ENCODE results near the gene AURKA. TPM values are rescaled to one million over a fixed set of nuclear protein-coding genes. Genes with fewer than 3 reads are reported as not detected.

The AURKA gene
- total and polyA plus RNA-seq, 9 of the 15 experiments (the other 6 are each of a cell fraction or from before 2014, with no cell fraction given) = 72.7 to 162 (median 113) TPM

DNA sequence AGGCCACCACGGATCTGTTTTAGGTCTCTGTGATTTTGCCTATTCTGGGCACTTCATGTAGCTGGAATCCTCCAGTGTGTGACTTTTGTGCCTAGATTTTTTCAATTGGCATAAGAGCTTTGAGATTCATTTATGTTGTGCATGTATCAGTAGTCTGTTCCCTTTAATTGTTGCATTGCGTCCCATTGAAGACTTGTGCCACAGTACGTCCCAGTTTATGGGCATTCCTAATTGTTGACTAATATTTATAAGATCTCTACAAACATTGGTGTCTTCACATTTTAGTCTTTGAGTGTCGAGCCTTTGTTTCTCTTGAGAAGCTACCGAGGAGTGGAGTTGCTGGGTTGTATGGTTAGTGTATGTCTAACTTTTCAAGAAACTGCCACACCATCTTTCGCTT, 33.9 kb downstream of the AURKA start:
- WGBS (ENCODE audit: insufficient coverage, low coverage, missing lambda C conversion rate) = 26% methylated on average over 6 of the region's 6 CpGs
- H3K4me3 ChIP-seq = no peak overlapping the region
- no peaks in the 10 kb centered on the region for H4K20me1 ChIP-seq (replicated peaks; ENCODE audit: control insufficient read depth, insufficient read depth, low read length)
- H3K79me2 ChIP-seq (ENCODE audit: control insufficient read depth, insufficient read depth, low read length) = peaks cover 43% of the 10 kb centered on the region
- peak overlapping the region; percentile 80 for H2AFZ ChIP-seq (ENCODE audit: low read depth, low read length)
- TF ChIP-seq KDM1A (IDR thresholded peaks at IDR 0.05) (peak; percentile 31 to 37; a peak in 1 of 4 replicates), KAT8 (IDR thresholded peaks at IDR 0.05; ENCODE audit: low read depth) (no peak)
- intact Hi-C loops (cut with micrococcal nuclease) (no loop called here), in situ Hi-C loops (cut with MboI) (loop anchor here (25.0 kb wide), 1 partner anchor 1271 kb away; no protein-coding TSS in a partner anchor)
- CTCF ChIA-PET (ENCODE audit: low intra/inter-chr PET ratio) = no interaction called here
- peak overlapping the region; percentile 59 for H3K4me2 ChIP-seq (ENCODE audit: insufficient read depth, low read length)
- no peaks in the 10 kb centered on the region for H3K9me3 ChIP-seq (replicated peaks; ENCODE audit: control insufficient read depth, insufficient read depth, low read depth, low read length)
- no peak overlapping the region for H3K27ac ChIP-seq (ENCODE audit: extremely low read depth, low read depth, low read length)
- ATAC-seq (no peak), FAIRE-seq (no peak), DNase-seq (ENCODE audit: extremely low read depth in 1 of 4, low spot score in 3 of 4) (no peak)
- no peaks in the 10 kb centered on the region for H3K27me3 ChIP-seq (ENCODE audit: control insufficient read depth in 2 of 2, insufficient read depth in 2 of 2, low read length in 2 of 2)
- POLR2A ChIA-PET = interaction anchor here (1.1 to 2.2 kb wide), 6 partner anchors 10 to 61 kb away, joined by 3 to 7 read pairs (median 4); partner anchors contain the start of genes AURKA, CASS4 and CSTF1
- peaks cover 11% of the 10 kb centered on the region for H3K36me3 ChIP-seq (ENCODE audit: control insufficient read depth, insufficient read depth, low read length)
- peaks cover 28 to 46% of the 10 kb centered on the region in 2 experiments for H3K4me1 ChIP-seq (replicated peaks in 1 of 2; ENCODE audit: control insufficient read depth in 2 of 2, insufficient read depth in 2 of 2, low read length in 2 of 2)
- H3K9ac ChIP-seq (ENCODE audit: insufficient read depth in 1 of 2, low read depth in 2 of 2, low read length in 2 of 2) = no peak overlapping the region
- H3K9me1 ChIP-seq (ENCODE audit: control insufficient read depth, insufficient read depth, low read length) = no peaks in the 10 kb centered on the region
- BruUV-seq (replicated peaks) = no TSS peak

GRCh38 chr20:56353356-56353755, 38.7 kb downstream of the AURKA start:
- Histone ChIP-seq H3K9me3 (replicated peaks; ENCODE audit: control insufficient read depth, insufficient read depth, low read depth, low read length) (no peaks in the 10 kb centered on the region), H3K4me1 (replicated peaks in 1 of 2; ENCODE audit: control insufficient read depth in 2 of 2, insufficient read depth in 2 of 2, low read length in 2 of 2) (peaks cover 5 to 6% of the 10 kb centered on the region in 2 experiments; a peak in 4 of 5 replicates), H4K20me1 (replicated peaks; ENCODE audit: control insufficient read depth, insufficient read depth, low read length) (no peaks in the 10 kb centered on the region), H3K27me3 (ENCODE audit: control insufficient read depth in 2 of 2, insufficient read depth in 2 of 2, low read length in 2 of 2) (peaks cover 3 to 7% of the 10 kb centered on the region in 2 experiments; a peak in 3 of 5 replicates), H3K27ac (ENCODE audit: extremely low read depth, low read depth, low read length) (no peak overlapping the region), H3K4me3 (no peak overlapping the region), H3K36me3 (ENCODE audit: control insufficient read depth, insufficient read depth, low read length) (no peaks in the 10 kb centered on the region), H2AFZ (ENCODE audit: low read depth, low read length) (no peak overlapping the region), H3K4me2 (ENCODE audit: insufficient read depth, low read length) (no peak overlapping the region), H3K9ac (ENCODE audit: insufficient read depth in 1 of 2, low read depth in 2 of 2, low read length in 2 of 2) (no peak overlapping the region), H3K9me1 (ENCODE audit: control insufficient read depth, insufficient read depth, low read length) (no peaks in the 10 kb centered on the region), H3K79me2 (ENCODE audit: control insufficient read depth, insufficient read depth, low read length) (no peaks in the 10 kb centered on the region)
- FAIRE-seq (no peak), DNase-seq (ENCODE audit: extremely low read depth in 1 of 4, low spot score in 3 of 4) (no peak), ATAC-seq (no peak)
- ChIA-PET POLR2A (interaction anchor here (0.9 kb wide), 1 partner anchor 11 kb away, joined by 4 read pairs; no protein-coding TSS in a partner anchor), CTCF (ENCODE audit: low intra/inter-chr PET ratio) (no interaction called here)
- 22% methylated on average over 4 of the region's 4 CpGs for WGBS (ENCODE audit: insufficient coverage, low coverage, missing lambda C conversion rate)
- intact Hi-C loops (cut with micrococcal nuclease) = loop anchor here (5.0 kb wide), 1 partner anchor 51 kb away; no protein-coding TSS in a partner anchor
- TF ChIP-seq NFRKB (IDR thresholded peaks at IDR 0.05; ENCODE audit: low read depth) (no peak), SMAD2 (IDR thresholded peaks at IDR 0.05; ENCODE audit: low read depth, low read length) (no peak), PBX2 (CRISPR knock-in tag; IDR thresholded peaks at IDR 0.05; ENCODE audit: low read depth) (no peak), PBX2 (tag; conservative IDR thresholded peaks at IDR 0.05; ENCODE audit: low read depth) (no peak), ZNF165 (CRISPR knock-in tag; IDR thresholded peaks at IDR 0.05; ENCODE audit: borderline replicate concordance) (no peak), NFATC3 (IDR thresholded peaks at IDR 0.05) (no peak)
- TF ChIP-seq, protein P1, sequence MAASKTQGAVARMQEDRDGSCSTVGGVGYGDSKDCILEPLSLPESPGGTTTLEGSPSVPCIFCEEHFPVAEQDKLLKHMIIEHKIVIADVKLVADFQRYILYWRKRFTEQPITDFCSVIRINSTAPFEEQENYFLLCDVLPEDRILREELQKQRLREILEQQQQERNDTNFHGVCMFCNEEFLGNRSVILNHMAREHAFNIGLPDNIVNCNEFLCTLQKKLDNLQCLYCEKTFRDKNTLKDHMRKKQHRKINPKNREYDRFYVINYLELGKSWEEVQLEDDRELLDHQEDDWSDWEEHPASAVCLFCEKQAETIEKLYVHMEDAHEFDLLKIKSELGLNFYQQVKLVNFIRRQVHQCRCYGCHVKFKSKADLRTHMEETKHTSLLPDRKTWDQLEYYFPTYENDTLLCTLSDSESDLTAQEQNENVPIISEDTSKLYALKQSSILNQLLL (CRISPR knock-in tag; IDR thresholded peaks at IDR 0.05; ENCODE audit: borderline replicate concordance) = no peak
- in situ Hi-C loops (cut with MboI) = loop anchor here (25.0 kb wide), 1 partner anchor 1266 kb away; no protein-coding TSS in a partner anchor
- no TSS peak for BruUV-seq (replicated peaks)

All from K562 (cell line).